ENCODE data around the gene ZBTB37.
"Not testable (repeated sequence)": the region's sequence is repeated elsewhere in the genome, so short reads cannot be mapped to it uniquely, and the experiment has no call there.

Gene ZBTB37

DNA sequence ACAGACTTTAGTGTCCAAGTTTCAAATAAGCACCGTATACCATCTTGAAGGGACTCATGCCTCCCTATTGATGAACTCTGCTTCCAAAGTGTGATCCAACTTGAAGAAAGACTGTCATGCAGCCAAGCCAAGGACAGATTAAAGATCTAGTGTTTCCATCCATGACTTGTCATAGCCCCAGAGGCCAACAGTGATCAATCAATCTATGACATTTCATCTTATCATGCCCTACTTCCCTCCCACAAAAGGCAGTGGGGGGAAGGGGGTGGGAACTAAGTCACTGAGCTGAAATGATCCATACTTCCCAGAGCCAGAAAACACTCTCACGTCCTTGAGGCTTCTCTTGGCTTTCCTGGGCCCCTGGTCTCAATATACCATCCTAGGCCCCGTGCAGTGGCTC lies 44.9 kb downstream of the ZBTB37 start:
- CTCF ChIA-PET, result no interaction called here

DNA sequence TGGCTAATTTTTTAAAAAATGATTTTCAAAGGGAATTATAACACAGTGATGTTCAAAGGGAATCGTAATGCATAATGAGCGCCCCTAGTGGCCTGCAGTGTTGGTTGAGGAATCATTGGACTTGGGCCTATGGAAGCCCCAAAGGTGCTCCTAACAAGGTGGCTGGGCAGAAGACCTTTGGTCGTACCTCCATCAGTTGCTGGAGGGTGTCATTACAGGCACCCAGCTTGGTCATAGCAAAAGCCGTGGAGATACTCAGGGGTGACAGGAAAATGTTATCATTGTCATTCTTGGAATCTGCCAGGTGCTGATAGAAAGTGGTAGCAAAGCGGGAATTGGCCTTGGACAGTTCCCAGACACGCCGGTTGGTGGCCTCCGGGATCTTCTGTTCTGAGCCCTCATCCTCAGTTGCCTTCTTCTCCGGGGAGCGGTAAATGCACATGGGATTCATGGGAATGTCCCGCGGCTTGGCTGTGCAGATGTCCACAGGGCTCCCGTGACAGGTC lies 46.2 kb downstream of the ZBTB37 start:
- CTCF ChIA-PET, result interaction anchor here (0.6 to 1.0 kb wide), 2 partner anchors 12 to 44 kb away, joined by 3 read pairs; no protein-coding TSS in a partner anchor
- no peaks in the 10 kb centered on the region for H3K9me3 Mint-ChIP-seq
- H3K27me3 Mint-ChIP-seq, result peaks cover 10% of the 10 kb centered on the region
- no peak overlapping the region for H3K27ac Mint-ChIP-seq
- no peak overlapping the region for H3K4me3 Mint-ChIP-seq
- H3K36me3 Mint-ChIP-seq, result no peaks in the 10 kb centered on the region
- no peaks in the 10 kb centered on the region for H3K4me1 Mint-ChIP-seq
- DNase-seq, result peak; percentile 44

More for the DNA sequence above, 44.9 kb downstream of the ZBTB37 start:
- Mint-ChIP-seq H3K4me3 (no peak overlapping the region), H3K27me3 (peaks cover 10% of the 10 kb centered on the region), H3K36me3 (no peaks in the 10 kb centered on the region), H3K4me1 (no peaks in the 10 kb centered on the region), H3K9me3 (no peaks in the 10 kb centered on the region), H3K27ac (no peak overlapping the region)
- no peak for DNase-seq

GRCh38 chr1:173915596-173915995 lies 47.4 kb downstream of the ZBTB37 start:
- H3K4me1 Mint-ChIP-seq, result no peaks in the 10 kb centered on the region
- H3K36me3 Mint-ChIP-seq, result no peaks in the 10 kb centered on the region
- CTCF ChIA-PET, result interaction anchor here (1.0 kb wide), 1 partner anchor 14 kb away, joined by 3 read pairs; no protein-coding TSS in a partner anchor
- H3K9me3 Mint-ChIP-seq, result no peaks in the 10 kb centered on the region
- no peak overlapping the region for H3K27ac Mint-ChIP-seq
- no peak for DNase-seq
- peaks cover 10% of the 10 kb centered on the region for H3K27me3 Mint-ChIP-seq
- H3K4me3 Mint-ChIP-seq, result no peak overlapping the region

GRCh38 chr1:173916667-173917066 lies 48.5 kb downstream of the ZBTB37 start:
- no peak for DNase-seq
- H3K9me3 Mint-ChIP-seq, result no peaks in the 10 kb centered on the region
- no peaks in the 10 kb centered on the region for H3K36me3 Mint-ChIP-seq
- H3K27ac Mint-ChIP-seq, result no peak overlapping the region
- CTCF ChIA-PET, result no interaction called here
- peaks cover 10% of the 10 kb centered on the region for H3K27me3 Mint-ChIP-seq
- H3K4me1 Mint-ChIP-seq, result no peaks in the 10 kb centered on the region
- H3K4me3 Mint-ChIP-seq, result no peak overlapping the region

DNA sequence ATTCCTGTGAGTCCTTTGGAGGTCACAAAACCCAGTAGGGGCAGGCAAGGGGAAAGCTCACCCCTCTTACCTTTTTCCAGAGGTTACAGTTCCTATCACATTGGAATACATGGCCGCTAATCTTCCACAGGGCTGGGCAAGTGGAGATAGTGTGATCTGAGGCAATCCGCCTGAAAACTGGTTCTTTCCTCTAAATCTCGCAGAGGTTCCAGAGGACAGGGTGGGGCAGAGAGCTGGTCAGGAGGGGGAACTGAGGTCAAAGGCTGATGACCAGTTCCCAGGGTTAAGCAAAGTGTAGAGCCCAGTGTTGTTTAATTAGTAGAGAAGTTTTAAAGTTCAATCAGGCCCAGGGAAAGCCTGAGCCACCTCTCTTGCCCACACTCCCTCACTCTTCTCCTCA lies 49.0 kb downstream of the ZBTB37 start, which contains the start of gene SERPINC1:
Gene SERPINC1 (minus strand): TSS at position 179 of the 400 bp plus-strand sequence. CDS start 68 bp downstream, at position 111.
- H3K27me3 Mint-ChIP-seq, result peaks cover 10% of the 10 kb centered on the region
- CTCF ChIA-PET, result no interaction called here
- H3K4me1 Mint-ChIP-seq, result no peaks in the 10 kb centered on the region
- H3K9me3 Mint-ChIP-seq, result no peaks in the 10 kb centered on the region
- no peak within 1 kb of the TSS for H3K4me3 Mint-ChIP-seq
- H3K27ac Mint-ChIP-seq, result no peak within 1 kb of the TSS
- DNase-seq, result no peak
- no peaks in the 10 kb centered on the region for H3K36me3 Mint-ChIP-seq

DNA sequence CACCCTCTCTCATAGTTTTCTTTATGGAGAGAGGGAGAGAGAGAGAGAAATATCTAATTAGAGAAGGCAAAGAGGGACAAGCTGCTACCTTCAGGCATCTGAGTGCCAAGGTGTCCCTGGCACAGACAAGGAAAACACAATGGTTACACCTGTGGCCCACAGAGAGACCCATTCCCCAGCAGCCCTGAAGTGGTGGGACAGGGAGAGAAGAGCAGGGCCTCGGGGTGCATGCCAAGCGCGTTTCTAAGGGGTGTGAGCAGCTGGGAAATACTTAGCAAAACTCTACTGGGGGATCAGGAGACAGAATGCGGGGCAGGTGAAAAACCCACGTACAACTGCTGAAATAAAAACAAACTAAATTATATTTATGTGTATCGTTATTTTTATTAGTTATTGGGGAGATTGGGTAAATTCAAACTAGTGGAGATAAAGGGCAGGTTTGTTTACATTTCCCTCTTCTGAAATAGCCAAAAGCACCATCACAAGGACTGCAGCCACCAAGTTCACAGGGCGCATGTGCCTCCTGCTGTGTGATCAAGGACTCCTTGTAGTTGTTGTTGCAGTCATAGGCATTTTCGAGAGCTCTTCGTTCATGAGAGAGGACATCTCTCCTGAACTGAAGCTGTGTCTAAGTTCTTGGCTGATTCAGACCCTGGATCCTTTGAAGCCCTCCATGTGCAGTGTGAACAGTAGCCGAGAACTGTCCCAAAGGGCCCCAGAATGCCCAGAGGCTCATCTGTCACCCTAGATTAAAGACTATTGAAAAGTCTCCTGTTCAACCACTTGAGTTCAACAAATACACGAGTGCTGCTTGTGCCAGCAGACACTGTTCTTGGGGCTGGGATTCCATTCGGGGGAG lies 49.7 kb downstream of the ZBTB37 start:
- H3K27ac Mint-ChIP-seq, result no peak overlapping the region
- CTCF ChIA-PET, result interaction anchor here (0.7 kb wide), 1 partner anchor 256 kb away, joined by 3 read pairs; no protein-coding TSS in a partner anchor
- no peaks in the 10 kb centered on the region for H3K9me3 Mint-ChIP-seq

GRCh38 chr1:173920861-173921260 lies 52.7 kb downstream of the ZBTB37 start:
- Mint-ChIP-seq H3K4me3 (no peak overlapping the region), H3K36me3 (no peaks in the 10 kb centered on the region), H3K9me3 (no peaks in the 10 kb centered on the region), H3K27ac (no peak overlapping the region), H3K4me1 (no peaks in the 10 kb centered on the region), H3K27me3 (peaks cover 10% of the 10 kb centered on the region)
- no peak for DNase-seq
- CTCF ChIA-PET, result no interaction called here

More for the DNA sequence above, 49.7 kb downstream of the ZBTB37 start:
- no peak overlapping the region for H3K4me3 Mint-ChIP-seq
- H3K36me3 Mint-ChIP-seq, result no peaks in the 10 kb centered on the region
- no peak for DNase-seq
- H3K27me3 Mint-ChIP-seq, result peaks cover 10% of the 10 kb centered on the region
- H3K4me1 Mint-ChIP-seq, result no peaks in the 10 kb centered on the region

GRCh38 chr1:173925306-173926242 lies 57.4 kb downstream of the ZBTB37 start:
- no peak for DNase-seq
- H3K9me3 Mint-ChIP-seq, result no peaks in the 10 kb centered on the region
- CTCF ChIA-PET, result no interaction called here
- H3K4me3 Mint-ChIP-seq, result no peak overlapping the region
- no peaks in the 10 kb centered on the region for H3K4me1 Mint-ChIP-seq
- H3K27ac Mint-ChIP-seq, result no peak overlapping the region
- no peaks in the 10 kb centered on the region for H3K27me3 Mint-ChIP-seq
- H3K36me3 Mint-ChIP-seq, result peaks cover 3% of the 10 kb centered on the region

GRCh38 chr1:173930541-173930940 lies 62.4 kb downstream of the ZBTB37 start:
- H3K27me3 Mint-ChIP-seq, H3K4me3 Mint-ChIP-seq, H3K27ac Mint-ChIP-seq, H3K9me3 Mint-ChIP-seq, H3K4me1 Mint-ChIP-seq, CTCF ChIA-PET, DNase-seq: not testable (repeated sequence)
- H3K36me3 Mint-ChIP-seq, result peaks cover 25% of the 10 kb centered on the region

GRCh38 chr1:173934440-173934839 lies 66.3 kb downstream of the ZBTB37 start:
- Mint-ChIP-seq H3K9me3 (no peaks in the 10 kb centered on the region), H3K36me3 (peaks cover 50% of the 10 kb centered on the region), H3K4me3 (no peak overlapping the region), H3K4me1 (no peaks in the 10 kb centered on the region), H3K27ac (no peak overlapping the region), H3K27me3 (no peaks in the 10 kb centered on the region)
- CTCF ChIA-PET, result no interaction called here
- no peak for DNase-seq

GRCh38 chr1:173937062-173937461 lies 68.9 kb downstream of the ZBTB37 start:
- Mint-ChIP-seq H3K27ac (no peak overlapping the region), H3K36me3 (peaks cover 47% of the 10 kb centered on the region), H3K9me3 (no peaks in the 10 kb centered on the region), H3K27me3 (no peaks in the 10 kb centered on the region), H3K4me1 (no peaks in the 10 kb centered on the region), H3K4me3 (no peak overlapping the region)
- CTCF ChIA-PET, result no interaction called here
- no peak for DNase-seq

DNA sequence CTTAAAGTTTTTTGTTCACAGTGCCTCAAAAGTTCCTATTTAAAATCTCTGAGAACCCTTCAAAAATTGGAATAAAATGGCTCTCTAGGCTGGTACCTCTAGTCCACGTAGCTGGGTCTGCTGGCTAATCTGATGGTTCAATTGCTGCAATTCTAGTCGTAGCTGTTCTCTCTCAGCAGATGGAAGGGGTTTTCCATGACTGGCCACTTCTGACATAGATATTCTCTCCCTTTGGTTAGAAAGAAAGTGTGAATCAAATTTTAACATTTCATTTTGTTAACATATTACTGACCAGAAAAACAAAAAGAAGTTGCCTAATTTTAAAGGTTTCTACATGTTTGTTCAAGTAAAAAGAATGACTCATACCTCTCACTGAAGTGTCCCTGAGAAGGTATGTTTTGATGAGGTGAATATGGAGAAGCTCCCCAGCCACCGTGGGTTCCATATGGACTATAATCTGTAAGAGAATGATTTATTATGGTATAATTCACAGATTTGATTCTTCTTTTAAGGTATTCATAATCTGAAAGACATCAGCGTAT lies 78.3 kb downstream of the ZBTB37 start:
- H3K4me3 Mint-ChIP-seq, result no peak overlapping the region
- CTCF ChIA-PET, result interaction anchor here (1.2 kb wide), 1 partner anchor 206 kb away, joined by 4 read pairs; no protein-coding TSS in a partner anchor
- DNase-seq, result no peak
- H3K27me3 Mint-ChIP-seq, result no peaks in the 10 kb centered on the region
- no peak overlapping the region for H3K27ac Mint-ChIP-seq
- no peaks in the 10 kb centered on the region for H3K4me1 Mint-ChIP-seq
- peaks cover 45% of the 10 kb centered on the region for H3K36me3 Mint-ChIP-seq
- no peaks in the 10 kb centered on the region for H3K9me3 Mint-ChIP-seq

- CTCF ChIA-PET, result no interaction called here
These were observed 80.4 kb downstream of the ZBTB37 start for GRCh38 chr1:173948594-173948993.

More at GRCh38 chr1:173948594-173948993, 80.4 kb downstream of the ZBTB37 start:
- DNase-seq, result no peak
- H3K9me3 Mint-ChIP-seq, result no peaks in the 10 kb centered on the region
- H3K4me3 Mint-ChIP-seq, result no peak overlapping the region
- H3K27ac Mint-ChIP-seq, result no peak overlapping the region
- peaks cover 11% of the 10 kb centered on the region for H3K4me1 Mint-ChIP-seq
- no peaks in the 10 kb centered on the region for H3K27me3 Mint-ChIP-seq
- peaks cover 39% of the 10 kb centered on the region for H3K36me3 Mint-ChIP-seq
